DMS153 (cell line): ENCODE results near the gene VSIR.

Experiments
- DNase-seq: peaks from one replicate; lab custom pipeline; 2025; lab: John Stamatoyannopoulos, UW

The VSIR gene

DNA sequence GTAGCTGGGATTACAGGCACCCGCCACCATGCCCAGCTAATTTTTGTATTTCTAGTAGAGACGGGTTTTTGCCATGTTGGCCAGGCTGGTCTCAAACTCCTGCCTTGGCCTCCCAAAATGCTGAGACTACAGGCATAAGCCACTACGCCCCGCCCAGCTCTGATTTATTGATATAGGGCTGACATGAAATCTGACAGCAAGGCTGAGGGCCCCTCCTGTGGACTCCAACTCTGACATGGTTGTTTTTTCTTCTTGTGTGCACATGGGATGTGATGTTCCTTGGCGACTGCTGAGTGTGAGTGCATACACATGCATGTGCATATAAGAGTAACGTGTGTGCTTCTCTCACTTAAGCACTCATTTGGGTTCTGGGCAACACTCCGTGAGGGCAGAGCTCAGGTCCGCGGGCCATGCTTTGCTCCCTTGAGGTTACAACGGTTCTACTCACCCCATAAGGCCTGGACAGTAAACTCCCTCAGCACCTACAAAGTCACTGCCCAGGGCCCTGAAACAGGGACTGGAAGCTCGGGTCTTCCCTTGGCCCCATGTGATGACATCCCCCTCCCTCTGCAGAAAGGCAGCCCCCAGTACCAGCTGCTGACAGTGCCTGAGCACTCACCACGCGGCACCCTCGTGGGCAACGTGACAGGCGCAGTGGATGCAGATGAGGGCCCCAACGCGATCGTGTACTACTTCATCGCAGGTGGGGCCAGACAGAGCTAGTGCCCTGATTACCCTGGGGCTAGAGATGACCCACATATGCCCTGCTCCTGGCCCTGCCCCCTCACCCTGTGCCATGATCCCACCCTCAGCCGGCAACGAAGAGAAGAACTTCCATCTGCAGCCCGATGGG lies 33.6 kb upstream of the VSIR start:
- DNase-seq: no peak

DNA sequence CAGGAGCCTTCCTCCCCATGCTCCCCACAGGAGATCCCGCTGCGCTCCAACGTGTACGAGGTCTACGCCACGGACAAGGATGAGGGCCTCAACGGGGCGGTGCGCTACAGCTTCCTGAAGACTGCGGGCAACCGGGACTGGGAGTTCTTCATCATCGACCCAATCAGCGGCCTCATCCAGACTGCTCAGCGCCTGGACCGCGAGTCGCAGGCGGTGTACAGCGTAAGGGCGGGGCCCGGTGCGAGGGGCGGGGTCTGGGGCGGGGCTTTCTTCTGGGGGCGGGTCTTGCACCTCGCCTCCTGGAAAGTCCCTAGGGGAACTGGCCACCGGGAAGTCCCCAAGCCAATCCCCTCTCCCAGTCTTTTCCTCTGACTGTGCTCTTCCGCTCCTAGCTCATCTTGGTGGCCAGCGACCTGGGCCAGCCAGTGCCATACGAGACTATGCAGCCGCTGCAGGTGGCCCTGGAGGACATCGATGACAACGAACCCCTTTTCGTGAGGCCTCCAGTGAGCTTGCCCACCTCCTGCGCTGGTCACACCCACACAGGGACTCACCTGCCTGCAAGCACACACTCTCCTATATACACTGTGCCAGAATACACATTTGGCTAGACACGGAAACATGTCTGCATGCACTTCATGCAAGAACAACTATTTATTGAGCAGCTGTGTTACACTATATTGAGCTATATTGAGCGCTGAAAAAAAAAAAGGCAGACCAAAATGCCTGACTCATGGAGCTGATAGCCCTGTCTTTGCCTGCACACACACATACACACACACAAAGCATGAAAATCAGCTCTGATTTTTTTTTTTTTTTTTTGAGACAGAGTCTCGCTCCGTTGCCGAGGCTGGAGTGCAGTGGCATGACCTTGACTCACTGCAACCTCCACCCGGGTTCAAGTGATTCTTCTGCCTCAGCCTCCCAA lies 32.7 kb upstream of the VSIR start:
- DNase-seq: peak; percentile 74

GRCh38 chr10:71804077-71804476 lies 30.8 kb upstream of the VSIR start:
- DNase-seq: no peak

- DNase-seq: no peak
Measured at GRCh38 chr10:71802715-71803488, 29.6 kb upstream of the VSIR start.

DNA sequence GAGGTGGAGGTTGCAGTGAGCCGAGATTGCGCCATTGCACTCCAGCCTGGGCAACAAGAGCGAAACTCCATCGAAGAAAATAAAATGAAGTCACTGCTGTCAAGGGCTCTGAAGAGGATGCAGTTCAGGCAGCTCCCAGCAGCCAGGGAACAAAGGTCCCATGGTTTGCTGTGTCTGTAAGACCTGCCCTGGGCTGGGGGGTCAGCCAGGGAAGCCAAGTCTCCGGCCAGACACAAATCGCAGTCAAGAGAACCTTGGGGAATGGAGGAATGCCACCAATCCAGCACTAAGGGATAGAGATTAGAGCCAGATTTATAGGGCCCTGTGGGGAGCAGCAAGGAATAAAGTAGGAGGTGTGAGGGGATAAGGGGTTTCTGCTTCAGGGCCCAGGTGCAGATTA lies 28.9 kb upstream of the VSIR start:
- DNase-seq: no peak

GRCh38 chr10:71801361-71801760 lies 28.0 kb upstream of the VSIR start:
- no peak for DNase-seq

- DNase-seq: no peak
Measured at GRCh38 chr10:71799608-71800453, 26.5 kb upstream of the VSIR start.

DNA sequence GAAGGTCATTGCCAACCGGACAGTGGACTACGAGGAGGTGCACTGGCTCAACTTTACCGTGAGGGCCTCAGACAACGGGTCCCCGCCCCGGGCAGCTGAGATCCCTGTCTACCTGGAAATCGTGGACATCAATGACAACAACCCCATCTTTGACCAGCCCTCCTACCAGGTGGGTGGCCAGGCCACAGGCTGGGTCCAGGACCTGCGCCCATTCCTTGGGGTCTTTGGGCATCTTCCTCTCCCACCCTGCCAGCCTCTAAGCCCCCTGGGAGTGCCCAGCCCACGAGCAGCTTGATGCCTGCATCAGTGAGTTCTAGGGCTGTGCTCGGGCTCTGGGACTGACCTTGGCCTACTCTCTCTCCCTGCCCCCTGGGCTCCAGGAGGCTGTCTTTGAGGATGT lies 25.8 kb upstream of the VSIR start:
- no peak for DNase-seq

DNA sequence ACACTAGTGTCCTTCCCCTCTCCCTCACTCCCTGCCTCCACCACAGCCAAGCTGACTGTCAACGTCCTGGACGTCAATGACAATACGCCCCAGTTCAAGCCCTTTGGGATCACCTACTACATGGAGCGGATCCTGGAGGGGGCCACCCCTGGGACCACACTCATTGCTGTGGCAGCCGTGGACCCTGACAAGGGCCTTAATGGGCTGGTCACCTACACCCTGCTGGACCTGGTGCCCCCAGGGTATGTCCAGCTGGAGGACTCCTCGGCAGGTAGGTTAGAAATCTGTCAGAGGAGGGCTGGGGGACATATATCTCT lies 24.9 kb upstream of the VSIR start:
- DNase-seq: no peak

GRCh38 chr10:71797533-71798307 lies 24.4 kb upstream of the VSIR start:
- no peak for DNase-seq

GRCh38 chr10:71796749-71797405 lies 23.6 kb upstream of the VSIR start:
- DNase-seq: no peak

DNA sequence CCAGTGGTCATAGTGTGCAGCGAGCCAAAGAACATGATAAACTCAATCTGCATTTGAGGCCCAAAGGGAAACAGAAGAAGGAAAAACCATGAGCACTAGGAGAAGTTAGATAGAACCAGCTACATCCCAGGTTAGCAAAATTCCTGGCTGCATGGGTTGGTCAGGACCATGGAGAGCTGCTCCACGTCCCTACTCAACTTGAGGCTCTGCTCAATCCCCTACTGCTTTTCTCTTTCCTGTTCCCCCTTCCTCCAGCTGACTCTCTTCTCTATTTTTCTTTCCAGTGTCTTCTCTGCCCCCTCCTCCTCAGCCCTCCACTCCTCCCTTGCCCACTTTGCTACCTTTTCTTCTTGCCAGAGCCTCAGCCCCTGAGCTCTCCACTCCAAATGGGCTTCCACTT lies 21.9 kb upstream of the VSIR start:
- DNase-seq: no peak

DNA sequence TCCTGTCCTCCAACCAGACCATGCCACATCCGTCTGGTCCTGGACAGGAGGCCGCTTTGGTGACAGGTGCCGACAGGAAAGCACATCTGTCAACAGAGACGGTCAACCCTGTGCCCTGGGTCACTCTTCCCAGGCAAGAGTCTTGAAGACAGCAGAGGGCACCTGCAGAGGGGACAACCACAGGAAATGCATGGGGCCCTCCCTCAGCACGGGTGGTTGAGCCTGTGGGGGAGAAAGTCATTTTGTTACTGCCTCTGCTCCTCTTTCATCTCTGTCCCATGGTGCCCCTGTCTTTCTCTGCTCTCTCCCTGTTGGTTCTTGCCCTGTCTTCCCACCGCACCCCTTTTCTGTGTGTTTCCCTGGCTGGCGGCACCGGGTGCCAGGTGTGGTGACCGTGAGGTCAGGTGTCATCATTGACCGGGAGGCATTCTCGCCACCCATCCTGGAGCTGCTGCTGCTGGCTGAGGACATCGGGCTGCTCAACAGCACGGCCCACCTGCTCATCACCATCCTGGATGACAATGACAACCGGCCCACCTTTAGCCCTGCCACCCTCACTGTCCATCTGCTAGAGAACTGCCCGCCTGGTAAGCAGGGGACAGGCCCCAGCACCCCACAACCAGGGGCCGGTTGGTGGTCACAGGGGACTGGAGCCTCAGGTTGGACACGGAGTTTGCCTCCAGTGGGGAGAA lies 17.6 kb upstream of the VSIR start:
- no peak for DNase-seq

GRCh38 chr10:71789871-71790270 lies 16.6 kb upstream of the VSIR start:
- no peak for DNase-seq

DNA sequence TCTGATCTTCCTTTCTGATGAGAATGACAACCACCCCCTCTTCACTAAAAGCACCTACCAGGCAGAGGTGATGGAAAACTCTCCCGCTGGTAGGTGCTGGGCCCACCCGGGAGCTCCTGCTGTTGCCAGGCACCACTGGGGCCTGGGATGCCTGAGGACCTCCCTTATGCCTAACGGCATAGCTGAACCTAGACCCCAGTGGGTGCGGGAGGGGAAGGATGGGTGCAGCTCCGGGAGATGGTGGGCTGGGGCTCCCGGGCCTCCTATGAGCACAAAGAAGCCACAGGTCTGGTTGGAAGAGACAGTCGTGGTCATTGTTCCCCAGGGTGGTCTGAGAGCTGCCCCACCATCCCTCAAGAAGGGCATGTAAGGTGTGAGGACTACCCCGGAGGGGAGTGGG lies 15.6 kb upstream of the VSIR start:
- no peak for DNase-seq

DNA sequence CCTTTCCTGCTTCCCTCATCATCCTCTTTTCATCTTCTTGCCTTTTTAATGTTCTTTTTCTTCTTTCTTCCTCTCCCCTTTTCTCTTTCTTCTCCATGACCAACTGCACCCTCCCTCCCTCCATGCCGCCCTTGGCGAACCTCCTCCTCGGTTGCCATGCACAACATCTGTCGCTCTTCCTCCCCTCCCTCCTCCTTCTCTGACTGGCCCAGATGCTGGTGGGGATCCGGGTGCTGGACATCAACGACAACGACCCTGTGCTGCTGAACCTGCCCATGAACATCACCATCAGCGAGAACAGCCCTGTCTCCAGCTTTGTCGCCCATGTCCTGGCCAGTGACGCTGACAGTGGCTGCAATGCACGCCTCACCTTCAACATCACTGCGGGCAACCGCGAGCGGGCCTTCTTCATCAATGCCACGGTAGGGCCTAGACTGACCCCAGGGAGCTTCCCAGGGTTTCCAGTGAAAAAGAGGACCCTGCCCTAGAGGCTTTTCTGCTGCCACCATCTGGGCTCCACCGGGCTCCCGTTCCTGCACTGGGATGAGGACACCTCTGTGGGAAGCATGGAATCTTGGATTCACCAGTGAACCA lies 11.5 kb upstream of the VSIR start:
- DNase-seq: no peak

GRCh38 chr10:71783917-71784678 lies 10.8 kb upstream of the VSIR start:
- no peak for DNase-seq

DNA sequence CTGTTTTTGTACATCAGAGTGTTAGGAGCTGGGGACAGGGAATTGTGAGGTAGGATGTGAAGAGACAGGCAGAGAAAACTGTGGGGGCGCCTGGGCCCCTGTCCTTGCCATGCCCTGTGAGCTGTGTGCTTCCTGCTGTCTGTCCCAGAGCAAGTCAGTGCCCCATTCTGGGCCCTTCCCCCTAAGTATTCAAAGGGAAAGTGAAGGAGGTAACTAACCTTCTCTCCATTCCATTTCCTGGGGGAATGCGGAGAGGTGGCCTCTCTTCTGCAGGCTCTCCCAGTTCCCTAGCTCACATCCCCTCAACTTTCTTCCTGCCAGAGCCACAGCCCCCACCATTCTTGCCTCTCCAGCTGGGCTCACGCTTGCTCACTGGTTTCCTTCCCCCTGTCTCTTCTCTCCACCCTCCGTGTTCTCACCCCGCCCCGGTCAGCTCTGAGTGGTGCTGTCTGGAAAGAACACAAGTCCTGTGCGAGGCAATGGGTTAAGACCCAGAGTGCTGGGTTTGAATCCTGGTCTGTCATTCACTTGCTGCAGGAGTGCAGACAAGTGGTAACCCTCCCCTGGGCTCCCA lies 9.7 kb upstream of the VSIR start:
- no peak for DNase-seq
